CD4-positive, alpha-beta T cell (primary cell): ENCODE results near the gene FOXJ2. TPM values are rescaled to one million over a fixed set of nuclear protein-coding genes. Genes with fewer than 3 reads are reported as not detected.

Experiments used
- ATAC-seq: fragments of 200-7000 bp; cut with Tn5 transposase; one replicate; pipeline ENCODE4 v1.10.0; 2022; ENCODE audit warnings: mild to moderate bottlenecking; ENCODE audit not compliant: poor library complexity
- CTCF ChIA-PET: fragments of 350-600 bp; sonication (Branson Sonifier 250); formaldehyde crosslinking; loops from one replicate; lab custom pipeline; 2021; ENCODE audit warnings: antibody characterized with exemption, inconsistent platforms; lab: Charles Lee
- POLR2A ChIA-PET: fragments of 350-600 bp; sonication (Branson Sonifier 250); formaldehyde crosslinking; loops from one replicate; lab custom pipeline; 2021; ENCODE audit warnings: antibody characterized with exemption, inconsistent platforms; lab: Charles Lee
- DNase-seq, 14 experiments: peaks; one replicate each; pipeline ENCODE4 v3.0.0-alpha.2; 2013 to 2020; ENCODE audit warnings: mixed read lengths in 2 of 14
- H3K27ac ChIP-seq, 2 donors: one replicate each; pipeline versions ENCODE4 v1.5.1 to v1.7.0; 2013; ENCODE audit warnings: low read length in 2 of 2, low read depth in 1 of 2, mild to moderate bottlenecking in 1 of 2
- H3K27me3 ChIP-seq, 2 experiments: 1 replicate in 1 of 2; 2 replicates in 1 of 2; pipeline versions ENCODE4 v1.6.1 to v1.7.0; 2013; ENCODE audit warnings: low read length in 2 of 2, control low read depth in 1 of 2, mild to moderate bottlenecking in 1 of 2, moderate library complexity in 1 of 2; ENCODE audit not compliant: insufficient read depth in 2 of 2, control insufficient read depth in 1 of 2
- H3K36me3 ChIP-seq: one replicate; pipeline ENCODE4 v1.6.1; 2013; ENCODE audit warnings: low read length, control low read depth; ENCODE audit not compliant: insufficient read depth
- H3K4me1 ChIP-seq: one replicate; pipeline ENCODE4 v1.6.1; 2013; ENCODE audit warnings: low read length, control low read depth; ENCODE audit not compliant: insufficient read depth
- H3K4me3 ChIP-seq: one replicate; pipeline ENCODE4 v1.5.1; 2013; ENCODE audit warnings: mild to moderate bottlenecking, low read length, moderate library complexity
- H3K9me3 ChIP-seq, 2 experiments: 1 replicate in 1 of 2; 2 replicates in 1 of 2; pipeline versions ENCODE4 v1.6.1 to v1.7.0; 2013; ENCODE audit warnings: low read length in 2 of 2, mild to moderate bottlenecking in 2 of 2, control low read depth in 1 of 2, moderate library complexity in 1 of 2; ENCODE audit not compliant: control insufficient read depth in 1 of 2, insufficient read depth in 1 of 2
- H3K27ac Mint-ChIP-seq: one replicate; pipeline ENCODE4 v1.8.0; 2020; ENCODE audit warnings: mixed read lengths
- H3K27me3 Mint-ChIP-seq: one replicate; pipeline ENCODE4 v1.8.0; 2021; ENCODE audit warnings: mixed read lengths
- H3K36me3 Mint-ChIP-seq: one replicate; pipeline ENCODE4 v1.8.0; 2021; ENCODE audit warnings: low read depth, mixed read lengths
- H3K4me1 Mint-ChIP-seq: one replicate; pipeline ENCODE4 v1.8.0; 2021; ENCODE audit warnings: low read depth, mixed read lengths
- H3K4me3 Mint-ChIP-seq: one replicate; pipeline ENCODE4 v1.8.0; 2020; ENCODE audit warnings: mild to moderate bottlenecking, mixed read lengths
- H3K9me3 Mint-ChIP-seq: one replicate; pipeline ENCODE4 v1.8.0; 2020; ENCODE audit warnings: mixed read lengths
- CTCF ChIP-seq: fragments of 200-600 bp; IDR thresholded peaks from one replicate; pipeline ENCODE4 v1.8.0; 2022; ENCODE audit warnings: antibody characterized with exemption, mild to moderate bottlenecking
- intact Hi-C, 2 experiments: fragments of 100-400 bp; cut with DNase I in 1 of 2; cut with micrococcal nuclease in 1 of 2; formaldehyde crosslinking; loops; one replicate each; pipeline versions ENCODE4 v1.15.1 to v1.9.0; 2023 to 2025; cut with DNase I, micrococcal nuclease
- total RNA-seq, 174 experiments: library from RNA in 2 of 174; stranded (reverse) in 2 of 174; gene quantifications; one replicate each; pipeline ENCODE4 v1.2.3 and lab custom pipeline; 2021 to 2026

Gene FOXJ2
- total RNA-seq, 2 experiments from 2014 or later: 36.3 to 38.5 TPM

- peak overlapping the region; percentile 65 for H3K4me3 Mint-ChIP-seq
- Histone ChIP-seq H3K4me1 (peaks cover 14% of the 10 kb centered on the region), H3K9me3 (peaks cover 0 to 9% of the 10 kb centered on the region in 2 experiments), H3K27ac (no peak overlapping the region), H3K36me3 (no peaks in the 10 kb centered on the region), H3K27me3 (peaks cover 11 to 19% of the 10 kb centered on the region in 2 experiments), H3K4me3 (peak overlapping the region; percentile 52)
- H3K27ac Mint-ChIP-seq: no peak overlapping the region
- ATAC-seq (peak; percentile 43), DNase-seq (peak in 4 of 14 experiments; percentile 10 to 38 (median 36))
- peaks cover 5% of the 10 kb centered on the region for H3K4me1 Mint-ChIP-seq
- intact Hi-C loops: no loop called here
- TF ChIP-seq CTCF: no peak
- peaks cover 33% of the 10 kb centered on the region for H3K27me3 Mint-ChIP-seq
- ChIA-PET CTCF (no interaction called here), POLR2A (interaction anchor here (0.6 kb wide), 1 partner anchor 1423 kb away, joined by 3 read pairs; no protein-coding TSS in a partner anchor)
- no peaks in the 10 kb centered on the region for H3K36me3 Mint-ChIP-seq
- H3K9me3 Mint-ChIP-seq: no peaks in the 10 kb centered on the region
Observed at GRCh38 chr12:8018666-8019581, 13.6 kb upstream of the FOXJ2 start.

- no peak for TF ChIP-seq CTCF
- Histone ChIP-seq H3K36me3 (no peaks in the 10 kb centered on the region), H3K4me3 (peak overlapping the region; percentile 81), H3K27ac (peak overlapping the region; percentile 98 to 100), H3K9me3 (no peaks in the 10 kb centered on the region), H3K27me3 (no peaks in the 10 kb centered on the region), H3K4me1 (peaks cover 20% of the 10 kb centered on the region)
- ATAC-seq: peak; percentile 88
- Mint-ChIP-seq H3K4me1 (peaks cover 18% of the 10 kb centered on the region), H3K4me3 (peak overlapping the region; percentile 92), H3K9me3 (no peaks in the 10 kb centered on the region), H3K36me3 (peaks cover 19% of the 10 kb centered on the region), H3K27me3 (no peaks in the 10 kb centered on the region), H3K27ac (peak overlapping the region; percentile 99)
- intact Hi-C loops: loop anchor here (1.0 to 10.0 kb wide), 6 partner anchors 56 to 832 kb away; partner anchors contain the start of genes NECAP1 (in 1 of the 2) and SLC2A3 (in 1 of the 2)
- ChIA-PET CTCF (interaction anchor here (1.0 to 2.0 kb wide), 5 partner anchors 20 to 93 kb away, joined by 3 to 13 read pairs (median 5); partner anchors contain the start of gene C3AR1), POLR2A (interaction anchor here (0.9 to 3.5 kb wide), 20 partner anchors 10 to 163 kb away, joined by 3 to 59 read pairs (median 7); partner anchors contain the start of genes C3AR1, NECAP1 and SLC2A3)
- DNase-seq: peak; percentile 86 to 99 (median 93)
Observed at GRCh38 chr12:8026291-8026900, 6.1 kb upstream of the FOXJ2 start.

GRCh38 chr12:8027856-8028255 lies 4.7 kb upstream of the FOXJ2 start:
- Mint-ChIP-seq H3K27ac (peak overlapping the region; percentile 99), H3K4me1 (peaks cover 24% of the 10 kb centered on the region), H3K9me3 (no peaks in the 10 kb centered on the region), H3K36me3 (peaks cover 25% of the 10 kb centered on the region), H3K4me3 (peak overlapping the region; percentile 91), H3K27me3 (no peaks in the 10 kb centered on the region)
- CTCF ChIA-PET: interaction anchor here (1.3 to 2.0 kb wide), 3 partner anchors 18 to 95 kb away, joined by 4 to 13 read pairs (median 6); no protein-coding TSS in a partner anchor
- ATAC-seq: no peak
- DNase-seq: no peak
- intact Hi-C loops: loop anchor here (2.0 to 10.0 kb wide), 3 partner anchors 67 to 833 kb away; no protein-coding TSS in a partner anchor
- no peak for TF ChIP-seq CTCF
- Histone ChIP-seq H3K27me3 (no peaks in the 10 kb centered on the region), H3K4me3 (peak overlapping the region; percentile 81), H3K27ac (no peak overlapping the region), H3K4me1 (peaks cover 31% of the 10 kb centered on the region), H3K9me3 (no peaks in the 10 kb centered on the region), H3K36me3 (no peaks in the 10 kb centered on the region)
- POLR2A ChIA-PET: interaction anchor here (0.9 to 3.5 kb wide), 13 partner anchors 9 to 94 kb away, joined by 3 to 59 read pairs (median 13); partner anchors contain the start of genes C3AR1 and SLC2A3
